ENCODE data around the gene MLLT10. TPM values are rescaled to one million over a fixed set of nuclear protein-coding genes. Genes with fewer than 3 reads are reported as not detected.
A peak's percentile ranks its signal among the peaks of the same experiment; 100 is the strongest.

The MLLT10 gene
- total RNA-seq, 6 donors from 2014 or later: 40.1 to 63.9 (median 53.9) TPM

GRCh38 chr10:21742740-21743412 is 208.8 kb downstream of the MLLT10 start:
- Histone ChIP-seq H3K9me3 (no peaks in the 10 kb centered on the region), H3K4me1 (no peaks in the 10 kb centered on the region), H3K27me3 (no peaks in the 10 kb centered on the region), H3K27ac (no peak overlapping the region), H3K36me3 (peaks cover 4 to 69% (median 32%) of the 10 kb centered on the region in 4 donors), H3K4me3 (no peak overlapping the region)
- DNase-seq: no peak
- TF ChIP-seq POLR2A (IDR thresholded peaks at IDR 0.05): no peak
- TF ChIP-seq CTCF (IDR thresholded peaks at IDR 0.05): no peak
- WGBS, 2 donors: 89 to 90% methylated on average over 5 of the region's 5 CpGs
- ATAC-seq (ENCODE audit: low FRiP score in 2 of 2): no peak

GRCh38 chr10:21744223-21744622 is 210.2 kb downstream of the MLLT10 start:
- no peak overlapping the region for H3K4me3 ChIP-seq
- 86 to 87% methylated on average over 10 to 11 of the region's 11 CpGs for WGBS, 2 donors
- no peaks in the 10 kb centered on the region for H3K27me3 ChIP-seq
- peaks cover 4 to 56% (median 22%) of the 10 kb centered on the region in 4 donors for H3K36me3 ChIP-seq
- TF ChIP-seq CTCF (IDR thresholded peaks at IDR 0.05): no peak
- no peak for TF ChIP-seq POLR2A (IDR thresholded peaks at IDR 0.05)
- TF ChIP-seq EP300 (IDR thresholded peaks at IDR 0.05): no peak
- no peak for TF ChIP-seq POLR2AphosphoS5 (IDR thresholded peaks at IDR 0.05)
- no peak for DNase-seq
- no peaks in the 10 kb centered on the region for H3K9me3 ChIP-seq
- no peak for ATAC-seq (ENCODE audit: low FRiP score in 2 of 2)
- no peak overlapping the region for H3K27ac ChIP-seq
- no peaks in the 10 kb centered on the region for H3K4me1 ChIP-seq

GRCh38 chr10:21746118-21746517 is 212.1 kb downstream of the MLLT10 start:
- Histone ChIP-seq H3K4me3 (no peak overlapping the region), H3K27ac (no peak overlapping the region), H3K4me1 (no peaks in the 10 kb centered on the region), H3K36me3 (peaks cover 0 to 39% (median 15%) of the 10 kb centered on the region in 4 donors), H3K27me3 (no peaks in the 10 kb centered on the region), H3K9me3 (no peaks in the 10 kb centered on the region)
- no peak for ATAC-seq (ENCODE audit: low FRiP score in 2 of 2)
- TF ChIP-seq EP300 (IDR thresholded peaks at IDR 0.05) (no peak), POLR2A (IDR thresholded peaks at IDR 0.05) (no peak), POLR2AphosphoS5 (IDR thresholded peaks at IDR 0.05) (no peak), CTCF (IDR thresholded peaks at IDR 0.05) (no peak)
- 78 to 86% methylated on average over 6 of the region's 6 CpGs for WGBS, 2 donors
- no peak for DNase-seq

GRCh38 chr10:21747809-21748208 is 213.8 kb downstream of the MLLT10 start:
- TF ChIP-seq EP300 (IDR thresholded peaks at IDR 0.05) (no peak), POLR2A (IDR thresholded peaks at IDR 0.05) (no peak), CTCF (IDR thresholded peaks at IDR 0.05) (no peak), POLR2AphosphoS5 (IDR thresholded peaks at IDR 0.05) (no peak)
- H3K9me3 ChIP-seq: no peaks in the 10 kb centered on the region
- WGBS, 2 donors: 90 to 98% methylated on average over 4 of the region's 4 CpGs
- H3K4me1 ChIP-seq: no peaks in the 10 kb centered on the region
- no peaks in the 10 kb centered on the region for H3K27me3 ChIP-seq
- H3K4me3 ChIP-seq: no peak overlapping the region
- H3K36me3 ChIP-seq: peaks cover 0 to 25% (median 12%) of the 10 kb centered on the region in 4 donors
- H3K27ac ChIP-seq: no peak overlapping the region
- no peak for DNase-seq
- peak in 1 of 2 donors; percentile 21 for ATAC-seq (ENCODE audit: low FRiP score in 2 of 2)

- no peaks in the 10 kb centered on the region for H3K27me3 ChIP-seq
- TF ChIP-seq CTCF (IDR thresholded peaks at IDR 0.05) (no peak), POLR2A (IDR thresholded peaks at IDR 0.05) (no peak), EP300 (IDR thresholded peaks at IDR 0.05) (no peak), POLR2AphosphoS5 (IDR thresholded peaks at IDR 0.05) (no peak)
- no peak for DNase-seq
- WGBS, 2 donors: 71 to 74% methylated on average over 3 of the region's 3 CpGs
- H3K27ac ChIP-seq: no peak overlapping the region
- no peak overlapping the region for H3K4me3 ChIP-seq
- no peaks in the 10 kb centered on the region for H3K4me1 ChIP-seq
- no peaks in the 10 kb centered on the region for H3K9me3 ChIP-seq
- H3K36me3 ChIP-seq: peaks cover 0 to 13% (median 2%) of the 10 kb centered on the region in 4 donors
- no peak for ATAC-seq (ENCODE audit: low FRiP score in 2 of 2)
Observed at GRCh38 chr10:21749788-21750187, 215.8 kb downstream of the MLLT10 start.
